DOHH2 (cell line): ENCODE data around the gene GNLY.

Experiments
- H3F3A ChIP-seq: fragments of 200-600 bp; sonication (generic), shearing (Covaris generic); 2 replicates; pipeline ENCODE4 v1.6.0; 2016; ENCODE audit warnings: antibody characterized with exemption, mild to moderate bottlenecking; ENCODE audit not compliant: control insufficient read depth, insufficient read depth
- H3K27ac ChIP-seq: fragments of 200-600 bp; sonication (generic); 2 replicates; pipeline ENCODE4 v1.5.1; 2014; ENCODE audit warnings: low read depth, mild to moderate bottlenecking, low read length, moderate library complexity
- H3K27me3 ChIP-seq: fragments of 200-600 bp; sonication (generic); 2 replicates; pipeline ENCODE4 v1.6.1; 2014; ENCODE audit warnings: mild to moderate bottlenecking, low read length, mixed read lengths; ENCODE audit not compliant: control insufficient read depth
- H3K36me3 ChIP-seq: fragments of 200-600 bp; sonication (generic); 2 replicates; pipeline ENCODE4 v1.6.1; 2014; ENCODE audit warnings: mild to moderate bottlenecking, low read length, moderate library complexity, mixed read lengths; ENCODE audit not compliant: control insufficient read depth
- H3K4me1 ChIP-seq: fragments of 200-600 bp; sonication (generic); 2 replicates; pipeline ENCODE4 v1.6.1; 2014; ENCODE audit warnings: mild to moderate bottlenecking, low read length, mixed read lengths; ENCODE audit not compliant: control insufficient read depth
- H3K4me2 ChIP-seq: fragments of 200-600 bp; sonication (generic); 2 replicates; pipeline ENCODE4 v1.6.0; 2014; ENCODE audit warnings: mild to moderate bottlenecking, low read length, moderate library complexity
- H3K4me3 ChIP-seq: fragments of 200-600 bp; sonication (generic); 2 replicates; pipeline ENCODE4 v1.5.1; 2014; ENCODE audit warnings: mild to moderate bottlenecking, low read length, mixed read lengths
- H3K79me2 ChIP-seq: fragments of 200-600 bp; sonication (generic); 2 replicates; pipeline ENCODE4 v1.6.1; 2014; ENCODE audit warnings: mild to moderate bottlenecking, low read length, mixed read lengths; ENCODE audit not compliant: control insufficient read depth
- H3K9me2 ChIP-seq: fragments of 200-600 bp; sonication (generic); replicated peaks from 2 replicates; pipeline ENCODE4 v1.6.1; 2014; ENCODE audit warnings: mild to moderate bottlenecking, low read length, mixed read lengths; ENCODE audit not compliant: control insufficient read depth
- H3K9me3 ChIP-seq: fragments of 200-600 bp; sonication (generic); 2 replicates; pipeline ENCODE4 v1.6.1; 2014; ENCODE audit warnings: antibody characterized with exemption, low read length, mixed read lengths; ENCODE audit not compliant: control insufficient read depth, insufficient read depth
- H4K20me1 ChIP-seq: fragments of 200-600 bp; sonication (generic); 2 replicates; pipeline ENCODE4 v1.6.0; 2014; ENCODE audit warnings: low read depth, mild to moderate bottlenecking, antibody characterized with exemption, low read length, moderate library complexity; ENCODE audit not compliant: control insufficient read depth, insufficient read depth
- EZH2phosphoT487 ChIP-seq: fragments of 200-600 bp; sonication (generic); IDR thresholded peaks from 2 replicates; pipeline ENCODE4 v1.6.1; 2017; ENCODE audit warnings: borderline replicate concordance, mild to moderate bottlenecking, antibody characterized with exemption, low read length, moderate library complexity, mixed read lengths
- TF ChIP-seq, protein P1 (sequence below): fragments of 200-600 bp; sonication (generic); IDR thresholded peaks from one replicate; pipeline ENCODE4 v1.5.1; 2014; ENCODE audit warnings: antibody characterized with exemption, mild to moderate bottlenecking, low read depth, low read length; ENCODE audit not compliant: poor library complexity, severe bottlenecking

The GNLY gene

DNA sequence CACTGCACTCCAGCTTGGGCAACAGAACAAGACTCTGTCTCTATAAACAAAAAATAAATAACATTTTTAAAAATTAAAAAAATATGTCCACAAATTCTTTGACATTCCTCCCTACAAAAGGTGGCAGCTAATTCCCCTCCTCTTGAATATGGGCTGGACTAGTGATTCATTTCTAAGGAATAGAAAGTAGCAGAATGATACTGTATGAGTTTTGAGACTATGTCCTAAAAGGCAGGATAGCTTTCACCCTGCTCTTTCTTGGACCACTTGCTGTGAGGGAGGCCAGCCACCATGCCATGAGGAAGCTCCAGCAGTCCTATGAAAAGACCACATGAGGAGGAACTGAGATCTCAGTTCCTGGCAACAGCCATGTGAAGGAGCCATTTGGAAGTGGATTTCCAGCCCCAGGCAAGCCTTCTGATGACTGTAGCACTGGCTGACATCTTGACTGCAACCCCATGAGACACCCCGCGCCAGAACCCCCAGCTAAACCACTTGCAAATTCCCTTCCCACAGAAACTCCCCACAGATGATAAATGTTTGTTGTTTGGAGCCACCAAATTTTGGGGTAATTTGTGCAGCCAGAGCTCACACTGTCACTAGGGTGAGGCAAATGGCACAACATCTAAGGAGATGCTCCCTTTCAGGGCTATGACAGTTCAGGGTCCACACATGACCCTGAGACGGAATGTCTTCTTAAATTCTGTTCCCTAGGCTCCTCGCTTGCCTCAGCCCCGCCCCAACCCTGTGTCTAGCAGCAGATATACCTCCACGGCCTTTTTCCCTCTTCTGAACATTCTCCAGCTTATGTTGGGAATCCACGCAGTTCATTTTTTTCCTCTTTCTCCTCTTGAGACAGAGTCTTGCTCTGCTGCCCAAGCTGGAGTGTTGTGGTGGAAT is 42.5 kb downstream of the GNLY start:
- Histone ChIP-seq H4K20me1 (no peaks in the 10 kb centered on the region), H3K4me1 (no peaks in the 10 kb centered on the region), H3K27me3 (peaks cover 12% of the 10 kb centered on the region; the same call in 1 of the 2 replicates), H3K27ac (no peak overlapping the region), H3K9me2 (no peaks in the 10 kb centered on the region), H3K4me2 (no peak overlapping the region), H3F3A (no peaks in the 10 kb centered on the region), H3K9me3 (no peaks in the 10 kb centered on the region), H3K4me3 (no peak overlapping the region), H3K79me2 (no peaks in the 10 kb centered on the region), H3K36me3 (no peaks in the 10 kb centered on the region)
- no peak for TF ChIP-seq EZH2phosphoT487
- TF ChIP-seq, protein P1, sequence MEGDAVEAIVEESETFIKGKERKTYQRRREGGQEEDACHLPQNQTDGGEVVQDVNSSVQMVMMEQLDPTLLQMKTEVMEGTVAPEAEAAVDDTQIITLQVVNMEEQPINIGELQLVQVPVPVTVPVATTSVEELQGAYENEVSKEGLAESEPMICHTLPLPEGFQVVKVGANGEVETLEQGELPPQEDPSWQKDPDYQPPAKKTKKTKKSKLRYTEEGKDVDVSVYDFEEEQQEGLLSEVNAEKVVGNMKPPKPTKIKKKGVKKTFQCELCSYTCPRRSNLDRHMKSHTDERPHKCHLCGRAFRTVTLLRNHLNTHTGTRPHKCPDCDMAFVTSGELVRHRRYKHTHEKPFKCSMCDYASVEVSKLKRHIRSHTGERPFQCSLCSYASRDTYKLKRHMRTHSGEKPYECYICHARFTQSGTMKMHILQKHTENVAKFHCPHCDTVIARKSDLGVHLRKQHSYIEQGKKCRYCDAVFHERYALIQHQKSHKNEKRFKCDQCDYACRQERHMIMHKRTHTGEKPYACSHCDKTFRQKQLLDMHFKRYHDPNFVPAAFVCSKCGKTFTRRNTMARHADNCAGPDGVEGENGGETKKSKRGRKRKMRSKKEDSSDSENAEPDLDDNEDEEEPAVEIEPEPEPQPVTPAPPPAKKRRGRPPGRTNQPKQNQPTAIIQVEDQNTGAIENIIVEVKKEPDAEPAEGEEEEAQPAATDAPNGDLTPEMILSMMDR: no peak

DNA sequence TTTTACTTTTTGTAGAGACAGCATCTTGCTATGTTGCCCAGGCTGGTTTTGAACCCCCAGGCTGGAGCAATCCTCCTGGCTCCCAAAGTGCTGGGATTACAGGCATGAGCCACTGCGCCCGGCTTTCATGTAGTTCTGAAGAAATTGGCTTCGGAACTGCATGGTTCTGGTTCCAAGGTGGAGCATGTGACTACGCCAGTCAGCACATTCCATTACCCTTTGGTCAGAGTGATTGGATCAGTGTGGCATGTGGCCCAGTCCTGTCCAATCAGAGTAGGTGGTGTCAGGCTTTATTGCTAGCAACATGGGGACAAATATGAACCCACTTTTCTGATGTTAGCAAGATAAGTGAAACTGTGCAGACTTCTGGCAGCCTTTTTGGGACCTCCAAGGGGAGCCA is 43.3 kb downstream of the GNLY start:
- Histone ChIP-seq H3K9me2 (no peaks in the 10 kb centered on the region), H3K27me3 (peaks cover 12% of the 10 kb centered on the region; the same call in 1 of the 2 replicates), H3K4me2 (no peak overlapping the region), H3F3A (no peaks in the 10 kb centered on the region), H3K36me3 (no peaks in the 10 kb centered on the region), H3K9me3 (no peaks in the 10 kb centered on the region), H4K20me1 (no peaks in the 10 kb centered on the region), H3K27ac (no peak overlapping the region), H3K79me2 (no peaks in the 10 kb centered on the region), H3K4me3 (no peak overlapping the region), H3K4me1 (no peaks in the 10 kb centered on the region)
- TF ChIP-seq, protein P1: no peak
- no peak for TF ChIP-seq EZH2phosphoT487

DNA sequence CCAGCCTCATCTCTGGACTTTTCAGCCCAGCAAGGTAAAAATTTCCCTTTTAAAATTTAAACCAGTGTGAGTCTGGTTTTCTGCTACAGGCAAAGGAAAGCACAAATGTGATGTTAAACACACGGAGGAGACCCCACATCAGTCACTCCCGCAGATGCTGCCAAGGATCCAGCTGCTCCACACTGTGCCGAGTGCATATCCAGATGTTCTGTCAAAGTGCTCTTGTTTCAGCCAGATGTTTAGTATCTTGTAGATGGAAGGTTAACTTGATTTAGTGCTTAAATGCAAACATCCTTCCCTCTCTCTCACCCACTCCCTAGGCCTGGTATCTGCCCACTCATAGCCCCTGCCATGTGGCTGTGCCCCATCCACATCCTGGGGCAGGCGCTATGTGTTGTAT is 43.8 kb downstream of the GNLY start:
- Histone ChIP-seq H3K27me3 (peaks cover 12% of the 10 kb centered on the region; the same call in 1 of the 2 replicates), H3K9me3 (no peaks in the 10 kb centered on the region), H3K4me1 (no peaks in the 10 kb centered on the region), H3F3A (no peaks in the 10 kb centered on the region), H3K9me2 (no peaks in the 10 kb centered on the region), H3K79me2 (no peaks in the 10 kb centered on the region), H3K4me3 (no peak overlapping the region), H3K27ac (no peak overlapping the region), H4K20me1 (no peaks in the 10 kb centered on the region), H3K4me2 (no peak overlapping the region), H3K36me3 (no peaks in the 10 kb centered on the region)
- TF ChIP-seq EZH2phosphoT487: no peak
- TF ChIP-seq, protein P1: no peak
